ENCODE measurements around the gene GALM.

Gene GALM

GRCh38 chr2:38690499-38691420, 24.8 kb downstream of the GALM start (continued):
- TF ChIP-seq, protein P1, sequence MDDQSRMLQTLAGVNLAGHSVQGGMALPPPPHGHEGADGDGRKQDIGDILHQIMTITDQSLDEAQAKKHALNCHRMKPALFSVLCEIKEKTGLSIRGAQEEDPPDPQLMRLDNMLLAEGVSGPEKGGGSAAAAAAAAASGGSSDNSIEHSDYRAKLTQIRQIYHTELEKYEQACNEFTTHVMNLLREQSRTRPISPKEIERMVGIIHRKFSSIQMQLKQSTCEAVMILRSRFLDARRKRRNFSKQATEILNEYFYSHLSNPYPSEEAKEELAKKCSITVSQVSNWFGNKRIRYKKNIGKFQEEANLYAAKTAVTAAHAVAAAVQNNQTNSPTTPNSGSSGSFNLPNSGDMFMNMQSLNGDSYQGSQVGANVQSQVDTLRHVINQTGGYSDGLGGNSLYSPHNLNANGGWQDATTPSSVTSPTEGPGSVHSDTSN (CRISPR knock-in tag; IDR thresholded peaks at IDR 0.05): no peak
- TF ChIP-seq ZNF311 (tag by site-specific recombination; IDR thresholded peaks at IDR 0.05; ENCODE audit: borderline replicate concordance) (no peak), ZNF571 (tag by site-specific recombination; IDR thresholded peaks at IDR 0.05) (no peak), ZNF426 (tag by site-specific recombination; IDR thresholded peaks at IDR 0.05) (no peak), ZBTB8A (tag by site-specific recombination; IDR thresholded peaks at IDR 0.05) (peak; percentile 29; the same call in 1 of the 2 replicates), INSM2 (tag by site-specific recombination; IDR thresholded peaks at IDR 0.05) (no peak), PRDM1 (tag by site-specific recombination; IDR thresholded peaks at IDR 0.05) (no peak), MYNN (tag by site-specific recombination; IDR thresholded peaks at IDR 0.05; ENCODE audit: borderline replicate concordance) (no peak), GLI4 (tag by site-specific recombination; IDR thresholded peaks at IDR 0.05) (no peak), ZNF768 (tag by site-specific recombination; IDR thresholded peaks at IDR 0.05) (no peak), ZNF335 (tag by site-specific recombination; conservative IDR thresholded peaks at IDR 0.05) (peak; percentile 40), ZFP37 (tag by site-specific recombination; IDR thresholded peaks at IDR 0.05) (no peak), ZNF658 (tag by site-specific recombination; IDR thresholded peaks at IDR 0.05) (no peak), ZNF133 (tag by site-specific recombination; IDR thresholded peaks at IDR 0.05) (no peak), KLF10 (tag by site-specific recombination; IDR thresholded peaks at IDR 0.05) (no peak), ZNF114 (tag by site-specific recombination; IDR thresholded peaks at IDR 0.05) (no peak), HOXA7 (CRISPR knock-in tag; IDR thresholded peaks at IDR 0.05; ENCODE audit: borderline replicate concordance) (no peak)
- TF ChIP-seq, protein P2, sequence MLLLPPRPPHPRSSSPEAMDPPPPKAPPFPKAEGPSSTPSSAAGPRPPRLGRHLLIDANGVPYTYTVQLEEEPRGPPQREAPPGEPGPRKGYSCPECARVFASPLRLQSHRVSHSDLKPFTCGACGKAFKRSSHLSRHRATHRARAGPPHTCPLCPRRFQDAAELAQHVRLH (tag by site-specific recombination; IDR thresholded peaks at IDR 0.05): no peak
- TF ChIP-seq, protein P3, sequence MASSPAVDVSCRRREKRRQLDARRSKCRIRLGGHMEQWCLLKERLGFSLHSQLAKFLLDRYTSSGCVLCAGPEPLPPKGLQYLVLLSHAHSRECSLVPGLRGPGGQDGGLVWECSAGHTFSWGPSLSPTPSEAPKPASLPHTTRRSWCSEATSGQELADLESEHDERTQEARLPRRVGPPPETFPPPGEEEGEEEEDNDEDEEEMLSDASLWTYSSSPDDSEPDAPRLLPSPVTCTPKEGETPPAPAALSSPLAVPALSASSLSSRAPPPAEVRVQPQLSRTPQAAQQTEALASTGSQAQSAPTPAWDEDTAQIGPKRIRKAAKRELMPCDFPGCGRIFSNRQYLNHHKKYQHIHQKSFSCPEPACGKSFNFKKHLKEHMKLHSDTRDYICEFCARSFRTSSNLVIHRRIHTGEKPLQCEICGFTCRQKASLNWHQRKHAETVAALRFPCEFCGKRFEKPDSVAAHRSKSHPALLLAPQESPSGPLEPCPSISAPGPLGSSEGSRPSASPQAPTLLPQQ (tag by site-specific recombination; IDR thresholded peaks at IDR 0.05): no peak
- TF ChIP-seq, protein P4, sequence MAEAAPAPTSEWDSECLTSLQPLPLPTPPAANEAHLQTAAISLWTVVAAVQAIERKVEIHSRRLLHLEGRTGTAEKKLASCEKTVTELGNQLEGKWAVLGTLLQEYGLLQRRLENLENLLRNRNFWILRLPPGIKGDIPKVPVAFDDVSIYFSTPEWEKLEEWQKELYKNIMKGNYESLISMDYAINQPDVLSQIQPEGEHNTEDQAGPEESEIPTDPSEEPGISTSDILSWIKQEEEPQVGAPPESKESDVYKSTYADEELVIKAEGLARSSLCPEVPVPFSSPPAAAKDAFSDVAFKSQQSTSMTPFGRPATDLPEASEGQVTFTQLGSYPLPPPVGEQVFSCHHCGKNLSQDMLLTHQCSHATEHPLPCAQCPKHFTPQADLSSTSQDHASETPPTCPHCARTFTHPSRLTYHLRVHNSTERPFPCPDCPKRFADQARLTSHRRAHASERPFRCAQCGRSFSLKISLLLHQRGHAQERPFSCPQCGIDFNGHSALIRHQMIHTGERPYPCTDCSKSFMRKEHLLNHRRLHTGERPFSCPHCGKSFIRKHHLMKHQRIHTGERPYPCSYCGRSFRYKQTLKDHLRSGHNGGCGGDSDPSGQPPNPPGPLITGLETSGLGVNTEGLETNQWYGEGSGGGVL (tag by site-specific recombination; IDR thresholded peaks at IDR 0.05): no peak

DNA sequence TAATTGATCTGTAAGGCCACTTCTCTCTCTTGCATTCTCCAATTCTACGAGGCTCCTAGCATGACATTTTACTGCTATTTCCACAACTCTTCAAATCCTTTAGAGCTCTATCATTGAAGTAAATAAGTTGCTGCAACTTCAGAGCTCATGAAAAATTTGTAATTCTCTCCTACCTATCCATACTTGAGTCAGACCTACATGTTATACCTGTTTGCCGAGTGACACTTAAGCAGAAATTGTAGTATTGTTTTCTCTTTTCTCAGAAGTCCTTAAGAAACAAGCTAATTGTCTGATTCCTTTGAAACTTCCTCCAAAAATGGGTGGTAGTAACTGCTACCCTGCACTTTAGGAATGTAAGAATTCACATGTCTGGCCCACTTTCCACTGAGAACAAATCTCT, 26.1 kb downstream of the GALM start:
- Histone ChIP-seq H3K36me3 (ENCODE audit: control insufficient read depth in 2 of 2, insufficient read depth in 1 of 2, low read length in 2 of 2) (peaks cover 0 to 6% of the 10 kb centered on the region in 2 experiments; a peak in 2 of 3 replicates), H3K27ac (ENCODE audit: extremely low read depth, low read depth, low read length) (no peak overlapping the region), H3K4me1 (ENCODE audit: control insufficient read depth, insufficient read depth, low read length) (no peaks in the 10 kb centered on the region), H3K9me3 (ENCODE audit: control insufficient read depth, insufficient read depth, low read depth, low read length) (no peaks in the 10 kb centered on the region), H3K4me3 (ENCODE audit: low read depth, low read length) (no peak overlapping the region)
- CTCF ChIA-PET: no interaction called here
- POLR2A ChIA-PET: interaction anchor here (1.5 kb wide), 1 partner anchor 26 kb away, joined by 6 read pairs; the partner anchor contains the start of gene GALM
- TF ChIP-seq ZNF140 (tag by site-specific recombination; IDR thresholded peaks at IDR 0.05) (no peak), ZNF501 (tag by site-specific recombination; IDR thresholded peaks at IDR 0.05) (no peak), ZFP69B (tag by site-specific recombination; IDR thresholded peaks at IDR 0.05) (no peak), ZNF488 (tag by site-specific recombination; IDR thresholded peaks at IDR 0.05) (no peak), ZXDB (tag by site-specific recombination; IDR thresholded peaks at IDR 0.05) (no peak), BCL11B (tag by site-specific recombination; IDR thresholded peaks at IDR 0.05; ENCODE audit: low read depth) (no peak), ZFP41 (tag by site-specific recombination; IDR thresholded peaks at IDR 0.05; ENCODE audit: borderline replicate concordance) (no peak), ZNF585B (tag by site-specific recombination; IDR thresholded peaks at IDR 0.05) (no peak)
- TF ChIP-seq, protein P5, sequence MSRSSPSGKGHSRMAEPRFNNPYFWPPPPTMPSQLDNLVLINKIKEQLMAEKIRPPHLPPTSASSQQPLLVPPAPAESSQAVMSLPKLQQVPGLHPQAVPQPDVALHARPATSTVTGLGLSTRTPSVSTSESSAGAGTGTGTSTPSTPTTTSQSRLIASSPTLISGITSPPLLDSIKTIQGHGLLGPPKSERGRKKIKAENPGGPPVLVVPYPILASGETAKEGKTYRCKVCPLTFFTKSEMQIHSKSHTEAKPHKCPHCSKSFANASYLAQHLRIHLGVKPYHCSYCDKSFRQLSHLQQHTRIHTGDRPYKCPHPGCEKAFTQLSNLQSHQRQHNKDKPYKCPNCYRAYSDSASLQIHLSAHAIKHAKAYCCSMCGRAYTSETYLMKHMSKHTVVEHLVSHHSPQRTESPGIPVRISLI (tag by site-specific recombination; IDR thresholded peaks at IDR 0.05): no peak
